Astrocyte (in vitro differentiated cells and primary cell): ENCODE data around the gene MMP28.

ENCODE experiments used
- CTCF ChIP-seq: IDR thresholded peaks from 2 replicates; pipeline ENCODE4 v1.5.1; 2011; ENCODE audit warnings: low read depth, mild to moderate bottlenecking, inconsistent platforms, low read length, moderate library complexity; ENCODE audit not compliant: insufficient read depth
- EZH2 ChIP-seq: IDR thresholded peaks from 2 replicates; pipeline ENCODE4 v1.6.1; 2012; ENCODE audit warnings: mild to moderate bottlenecking, low read length, inconsistent platforms; ENCODE audit not compliant: insufficient read depth

GRCh38 chr17:35726127-35726952 is 69.1 kb downstream of the MMP28 start:
- no peak for TF ChIP-seq CTCF
- TF ChIP-seq EZH2 = no peak
